Gastroesophageal sphincter (tissue), 2 donors: Measurements from ENCODE around the gene TPD52L2.

Source experiments
- POLR2A ChIP-seq, 2 donors: fragments of 450-650 bp; IDR thresholded peaks; one replicate each; pipeline ENCODE4 v1.6.1; 2017; ENCODE audit warnings: antibody characterized with exemption in 2 of 2, mild to moderate bottlenecking in 2 of 2, moderate library complexity in 1 of 2
- POLR2AphosphoS5 ChIP-seq: sonication (generic); formaldehyde crosslinking; IDR thresholded peaks from one replicate; pipeline ENCODE4 v1.6.1; 2017; ENCODE audit warnings: antibody characterized with exemption

DNA sequence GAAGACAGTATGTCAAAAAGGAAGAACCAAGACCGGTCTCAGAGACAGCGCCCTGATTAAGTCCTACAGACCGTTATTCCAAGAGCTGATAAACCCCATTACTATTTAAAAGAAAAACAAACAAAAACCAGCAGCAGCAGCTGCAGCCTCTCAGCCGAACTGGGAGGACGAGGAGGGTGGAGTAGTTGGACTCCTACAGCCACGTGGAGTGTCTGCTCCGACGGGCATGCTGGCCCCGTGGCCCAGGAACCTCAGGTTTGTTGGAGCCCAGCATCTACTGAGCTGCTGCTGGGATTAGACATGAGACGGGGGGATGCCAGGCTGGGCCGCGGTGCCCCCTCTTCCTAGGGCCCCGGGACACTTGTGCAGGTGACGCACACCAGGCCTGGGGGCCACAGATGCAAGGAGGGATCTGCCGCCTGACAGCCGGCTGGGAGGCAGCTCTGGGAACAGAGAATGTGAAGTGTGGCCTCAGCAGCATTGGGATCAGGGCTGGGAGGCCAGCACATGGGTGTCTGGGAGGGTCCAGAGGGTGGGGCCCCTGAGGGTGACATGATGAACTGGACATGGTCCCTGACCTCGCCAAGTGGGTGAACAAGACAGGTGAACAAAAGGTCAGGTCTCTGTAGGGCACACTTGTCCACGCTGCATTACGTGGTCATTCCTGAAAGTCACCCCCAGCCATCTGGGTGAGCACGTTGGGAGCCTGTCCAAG lies 31.1 kb upstream of the TPD52L2 start:
- TF ChIP-seq POLR2AphosphoS5: no peak
- TF ChIP-seq POLR2A (IDR thresholded peaks at IDR 0.05): no peak
